HEK293 (cell line): Measurements from ENCODE around the gene ZNF311.

ENCODE experiments used
- CTCF ChIA-PET: fragments of 350-600 bp; formaldehyde crosslinking; extraction: SDS; loops from one replicate; lab custom pipeline; 2021; ENCODE audit warnings: antibody characterized with exemption; lab: Yijun Ruan, JAX
- POLR2A ChIA-PET: fragments of 300-600 bp; formaldehyde crosslinking; extraction: SDS; loops from one replicate; lab custom pipeline; 2020; ENCODE audit warnings: antibody characterized with exemption, inconsistent platforms; lab: Yijun Ruan, JAX
- H3K27ac ChIP-seq: fragments of 200-500 bp; sonication (Bioruptor generic); 2 replicates; pipeline ENCODE4 v1.5.1; 2014; ENCODE audit warnings: low read depth, low read length, control low read depth, inconsistent platforms; ENCODE audit errors: extremely low read depth
- H3K36me3 ChIP-seq, 2 experiments: fragments of 200-500 bp in 1 of 2; sonication (Bioruptor generic) in 1 of 2; 1 replicate in 1 of 2; 2 replicates in 1 of 2; pipeline ENCODE4 v1.5.1; 2014 to 2017; ENCODE audit warnings: inconsistent platforms in 2 of 2, low read length in 2 of 2; ENCODE audit not compliant: control insufficient read depth in 2 of 2, insufficient read depth in 1 of 2
- H3K4me1 ChIP-seq: fragments of 200-500 bp; sonication (Bioruptor generic); 2 replicates; pipeline ENCODE4 v1.5.1; 2014; ENCODE audit warnings: mild to moderate bottlenecking, low read length, inconsistent platforms; ENCODE audit not compliant: control insufficient read depth, insufficient read depth
- H3K4me3 ChIP-seq: 2 replicates; pipeline ENCODE4 v1.5.1; 2011; ENCODE audit warnings: low read depth, mild to moderate bottlenecking, control low read depth, low read length, moderate library complexity
- H3K9me3 ChIP-seq: fragments of 200-500 bp; sonication (Bioruptor generic); 2 replicates; pipeline ENCODE4 v1.5.1; 2014; ENCODE audit warnings: low read depth, low read length, inconsistent platforms; ENCODE audit not compliant: control insufficient read depth, insufficient read depth
- EGR2 ChIP-seq: fragments of 450-650 bp; formaldehyde crosslinking; IDR thresholded peaks from 2 replicates; pipeline ENCODE4 v1.5.1; 2016; ENCODE audit warnings: low read depth, missing biosample characterization, missing genetic modification characterization
- MZF1 ChIP-seq: fragments of 450-650 bp; formaldehyde crosslinking; IDR thresholded peaks from 2 replicates; pipeline ENCODE4 v1.5.1; 2017; ENCODE audit warnings: missing biosample characterization, missing genetic modification characterization, borderline replicate concordance
- OVOL3 ChIP-seq: fragments of 450-650 bp; formaldehyde crosslinking; IDR thresholded peaks from 2 replicates; pipeline ENCODE4 v1.5.1; 2016; ENCODE audit warnings: missing biosample characterization, missing genetic modification characterization
- SP3 ChIP-seq: fragments of 450-650 bp; formaldehyde crosslinking; IDR thresholded peaks from 2 replicates; pipeline ENCODE4 v1.5.1; 2016; ENCODE audit warnings: missing biosample characterization, missing genetic modification characterization
- SP7 ChIP-seq: fragments of 450-650 bp; formaldehyde crosslinking; IDR thresholded peaks from 2 replicates; pipeline ENCODE4 v1.5.1; 2016; ENCODE audit warnings: missing biosample characterization, missing genetic modification characterization
- ZEB2 ChIP-seq: fragments of 450-650 bp; formaldehyde crosslinking; IDR thresholded peaks from 2 replicates; pipeline ENCODE4 v1.5.1; 2016; ENCODE audit warnings: missing biosample characterization, missing genetic modification characterization
- ZFP69B ChIP-seq: fragments of 450-650 bp; formaldehyde crosslinking; IDR thresholded peaks from 2 replicates; pipeline ENCODE4 v1.5.1; 2016; ENCODE audit warnings: missing biosample characterization, missing genetic modification characterization
- ZNF132 ChIP-seq: fragments of 450-650 bp; formaldehyde crosslinking; IDR thresholded peaks from 2 replicates; pipeline ENCODE4 v1.5.1; 2017; ENCODE audit warnings: missing biosample characterization, missing genetic modification characterization, borderline replicate concordance
- ZNF169 ChIP-seq: fragments of 450-650 bp; formaldehyde crosslinking; IDR thresholded peaks from 2 replicates; pipeline ENCODE4 v1.5.1; 2016; ENCODE audit warnings: missing biosample characterization, missing genetic modification characterization
- ZNF175 ChIP-seq: fragments of 450-650 bp; formaldehyde crosslinking; IDR thresholded peaks from 2 replicates; pipeline ENCODE4 v1.5.1; 2016; ENCODE audit warnings: missing biosample characterization, missing genetic modification characterization
- ZNF292 ChIP-seq: fragments of 450-650 bp; formaldehyde crosslinking; IDR thresholded peaks from 2 replicates; pipeline ENCODE4 v1.5.1; 2016; ENCODE audit warnings: low read depth, missing biosample characterization, missing genetic modification characterization, borderline replicate concordance
- ZNF354C ChIP-seq: fragments of 450-650 bp; formaldehyde crosslinking; IDR thresholded peaks from 2 replicates; pipeline ENCODE4 v1.5.1; 2016; ENCODE audit warnings: missing biosample characterization, missing genetic modification characterization, low read depth, borderline replicate concordance
- ZNF549 ChIP-seq: fragments of 450-650 bp; IDR thresholded peaks from 2 replicates; pipeline ENCODE4 v1.5.1; 2018; ENCODE audit warnings: missing biosample characterization, missing genetic modification characterization, mild to moderate bottlenecking, inconsistent platforms, moderate library complexity
- ZNF555 ChIP-seq: fragments of 450-650 bp; formaldehyde crosslinking; conservative IDR thresholded peaks from 2 replicates; pipeline ENCODE4 v1.5.1; 2017; ENCODE audit warnings: missing biosample characterization, mild to moderate bottlenecking, missing genetic modification characterization, inconsistent platforms
- ZNF768 ChIP-seq: fragments of 450-650 bp; formaldehyde crosslinking; IDR thresholded peaks from 2 replicates; pipeline ENCODE4 v1.5.1; 2018; ENCODE audit warnings: missing biosample characterization, mild to moderate bottlenecking, missing genetic modification characterization
- ZSCAN23 ChIP-seq: fragments of 450-650 bp; formaldehyde crosslinking; IDR thresholded peaks from 2 replicates; pipeline ENCODE4 v1.5.1; 2016; ENCODE audit warnings: missing biosample characterization, missing genetic modification characterization
- TF ChIP-seq, protein P1 (sequence below): fragments of 450-650 bp; formaldehyde crosslinking; IDR thresholded peaks from 2 replicates; pipeline ENCODE4 v1.5.1; 2016; ENCODE audit warnings: missing biosample characterization, missing genetic modification characterization
- TF ChIP-seq, protein P2 (sequence below): fragments of 450-650 bp; formaldehyde crosslinking; IDR thresholded peaks from 2 replicates; pipeline ENCODE4 v1.5.1; 2016; ENCODE audit warnings: missing biosample characterization, missing genetic modification characterization
- TF ChIP-seq, protein P3 (sequence below): fragments of 450-650 bp; formaldehyde crosslinking; conservative IDR thresholded peaks from 2 replicates; pipeline ENCODE4 v1.5.1; 2016; ENCODE audit warnings: low read depth, missing biosample characterization, missing genetic modification characterization
- TF ChIP-seq, protein P4 (sequence below): fragments of 450-650 bp; formaldehyde crosslinking; IDR thresholded peaks from 2 replicates; pipeline ENCODE4 v1.5.1; 2016; ENCODE audit warnings: missing biosample characterization, missing genetic modification characterization
- TF ChIP-seq, protein P5 (sequence below): fragments of 450-650 bp; formaldehyde crosslinking; IDR thresholded peaks from 2 replicates; pipeline ENCODE4 v1.5.1; 2017; ENCODE audit warnings: missing biosample characterization, missing genetic modification characterization
- TF ChIP-seq, protein P6 (sequence below): IDR thresholded peaks from 2 replicates; pipeline ENCODE4 v1.6.1; 2011; ENCODE audit warnings: mild to moderate bottlenecking, low read depth, low read length, borderline replicate concordance

Gene ZNF311

DNA sequence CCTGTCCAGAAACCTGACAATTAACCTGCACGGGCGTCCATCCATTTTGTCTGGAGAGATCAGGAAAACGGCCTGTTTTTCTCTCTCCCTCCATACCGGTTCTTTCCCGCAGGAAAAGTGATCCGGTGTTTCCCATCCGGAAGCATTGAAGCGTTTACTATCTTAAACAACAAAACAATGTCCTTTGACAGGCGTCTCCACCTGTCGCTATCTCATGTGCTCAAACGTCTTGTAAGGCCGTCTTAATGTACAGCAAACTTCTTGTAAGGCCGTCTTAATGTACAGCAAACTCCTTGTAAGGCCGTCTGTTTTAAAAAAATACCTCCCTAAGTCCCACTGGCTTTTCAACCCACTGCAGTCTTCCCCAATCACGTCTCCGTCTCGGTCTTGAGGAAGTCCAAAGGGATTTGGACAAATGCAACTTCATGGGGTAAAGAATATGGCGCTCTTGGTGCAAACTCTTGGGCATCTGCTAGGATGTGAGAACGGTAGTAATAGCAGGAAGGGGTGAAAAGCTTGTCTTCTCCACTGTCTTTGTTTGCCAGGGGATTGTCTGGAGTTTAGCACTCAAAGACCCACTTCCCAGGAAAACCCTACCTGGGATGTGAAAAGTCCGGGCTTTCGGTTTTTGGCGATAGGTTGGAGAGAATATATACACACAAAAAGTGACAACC lies 51.4 kb downstream of the ZNF311 start (continued):
- TF ChIP-seq, protein P1, sequence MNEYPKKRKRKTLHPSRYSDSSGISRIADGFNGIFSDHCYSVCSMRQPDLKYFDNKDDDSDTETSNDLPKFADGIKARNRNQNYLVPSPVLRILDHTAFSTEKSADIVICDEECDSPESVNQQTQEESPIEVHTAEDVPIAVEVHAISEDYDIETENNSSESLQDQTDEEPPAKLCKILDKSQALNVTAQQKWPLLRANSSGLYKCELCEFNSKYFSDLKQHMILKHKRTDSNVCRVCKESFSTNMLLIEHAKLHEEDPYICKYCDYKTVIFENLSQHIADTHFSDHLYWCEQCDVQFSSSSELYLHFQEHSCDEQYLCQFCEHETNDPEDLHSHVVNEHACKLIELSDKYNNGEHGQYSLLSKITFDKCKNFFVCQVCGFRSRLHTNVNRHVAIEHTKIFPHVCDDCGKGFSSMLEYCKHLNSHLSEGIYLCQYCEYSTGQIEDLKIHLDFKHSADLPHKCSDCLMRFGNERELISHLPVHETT = no peak
- TF ChIP-seq ZNF768 (tag by site-specific recombination) = no peak
- no peak for TF ChIP-seq ZFP69B
- TF ChIP-seq, protein P2, sequence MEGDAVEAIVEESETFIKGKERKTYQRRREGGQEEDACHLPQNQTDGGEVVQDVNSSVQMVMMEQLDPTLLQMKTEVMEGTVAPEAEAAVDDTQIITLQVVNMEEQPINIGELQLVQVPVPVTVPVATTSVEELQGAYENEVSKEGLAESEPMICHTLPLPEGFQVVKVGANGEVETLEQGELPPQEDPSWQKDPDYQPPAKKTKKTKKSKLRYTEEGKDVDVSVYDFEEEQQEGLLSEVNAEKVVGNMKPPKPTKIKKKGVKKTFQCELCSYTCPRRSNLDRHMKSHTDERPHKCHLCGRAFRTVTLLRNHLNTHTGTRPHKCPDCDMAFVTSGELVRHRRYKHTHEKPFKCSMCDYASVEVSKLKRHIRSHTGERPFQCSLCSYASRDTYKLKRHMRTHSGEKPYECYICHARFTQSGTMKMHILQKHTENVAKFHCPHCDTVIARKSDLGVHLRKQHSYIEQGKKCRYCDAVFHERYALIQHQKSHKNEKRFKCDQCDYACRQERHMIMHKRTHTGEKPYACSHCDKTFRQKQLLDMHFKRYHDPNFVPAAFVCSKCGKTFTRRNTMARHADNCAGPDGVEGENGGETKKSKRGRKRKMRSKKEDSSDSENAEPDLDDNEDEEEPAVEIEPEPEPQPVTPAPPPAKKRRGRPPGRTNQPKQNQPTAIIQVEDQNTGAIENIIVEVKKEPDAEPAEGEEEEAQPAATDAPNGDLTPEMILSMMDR (tag by site-specific recombination) = no peak
- no peak for TF ChIP-seq ZNF169 (tag by site-specific recombination)
- TF ChIP-seq SP3 (tag by site-specific recombination) = no peak
- TF ChIP-seq SP7 (tag by site-specific recombination) = no peak
- TF ChIP-seq ZNF175 (tag by site-specific recombination) = no peak
- TF ChIP-seq ZNF555 (tag by site-specific recombination) = no peak
- no peak for TF ChIP-seq OVOL3 (tag by site-specific recombination)
- no peak for TF ChIP-seq ZNF292 (tag by site-specific recombination)

DNA sequence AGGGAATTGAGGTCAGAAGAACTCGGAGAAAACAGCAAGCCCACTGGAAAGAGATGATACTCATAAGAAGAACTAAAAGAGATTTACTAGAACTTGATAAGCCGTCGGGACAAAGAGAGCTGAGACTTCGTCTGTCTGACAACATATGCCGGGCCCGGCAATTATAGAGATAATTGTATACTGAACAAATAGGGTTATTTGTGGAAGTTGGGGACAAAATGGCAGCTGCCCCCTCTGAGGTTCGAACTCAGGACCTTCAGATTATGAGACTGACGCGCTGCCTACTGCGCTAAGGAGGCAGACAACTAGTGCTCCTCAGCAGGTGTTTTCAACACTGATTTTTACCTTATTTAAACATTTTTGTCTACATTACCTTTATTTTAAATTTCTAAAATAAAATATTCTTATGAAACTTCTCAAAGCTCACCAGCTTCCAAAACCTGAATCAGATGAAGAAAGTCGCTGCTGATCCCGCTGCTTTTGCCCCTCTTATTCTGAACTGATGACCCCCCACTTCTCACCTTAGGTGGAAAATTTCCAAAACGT lies 52.0 kb downstream of the ZNF311 start:
- Histone ChIP-seq H3K9me3 (no peaks in the 10 kb centered on the region), H3K4me3 (peak overlapping the region; percentile 65), H3K36me3 (no peaks in the 10 kb centered on the region), H3K27ac (peak overlapping the region; percentile 26; the same call in 1 of the 2 replicates), H3K4me1 (peaks cover 3% of the 10 kb centered on the region)
- ChIA-PET POLR2A (interaction anchor here (1.0 to 2.2 kb wide), 5 partner anchors 11 to 63 kb away, joined by 3 to 7 read pairs (median 3); no protein-coding TSS in a partner anchor), CTCF (interaction anchor here (0.6 to 1.1 kb wide), 4 partner anchors 9 to 115 kb away, joined by 3 to 6 read pairs (median 4); no protein-coding TSS in a partner anchor)
- TF ChIP-seq, protein P3, sequence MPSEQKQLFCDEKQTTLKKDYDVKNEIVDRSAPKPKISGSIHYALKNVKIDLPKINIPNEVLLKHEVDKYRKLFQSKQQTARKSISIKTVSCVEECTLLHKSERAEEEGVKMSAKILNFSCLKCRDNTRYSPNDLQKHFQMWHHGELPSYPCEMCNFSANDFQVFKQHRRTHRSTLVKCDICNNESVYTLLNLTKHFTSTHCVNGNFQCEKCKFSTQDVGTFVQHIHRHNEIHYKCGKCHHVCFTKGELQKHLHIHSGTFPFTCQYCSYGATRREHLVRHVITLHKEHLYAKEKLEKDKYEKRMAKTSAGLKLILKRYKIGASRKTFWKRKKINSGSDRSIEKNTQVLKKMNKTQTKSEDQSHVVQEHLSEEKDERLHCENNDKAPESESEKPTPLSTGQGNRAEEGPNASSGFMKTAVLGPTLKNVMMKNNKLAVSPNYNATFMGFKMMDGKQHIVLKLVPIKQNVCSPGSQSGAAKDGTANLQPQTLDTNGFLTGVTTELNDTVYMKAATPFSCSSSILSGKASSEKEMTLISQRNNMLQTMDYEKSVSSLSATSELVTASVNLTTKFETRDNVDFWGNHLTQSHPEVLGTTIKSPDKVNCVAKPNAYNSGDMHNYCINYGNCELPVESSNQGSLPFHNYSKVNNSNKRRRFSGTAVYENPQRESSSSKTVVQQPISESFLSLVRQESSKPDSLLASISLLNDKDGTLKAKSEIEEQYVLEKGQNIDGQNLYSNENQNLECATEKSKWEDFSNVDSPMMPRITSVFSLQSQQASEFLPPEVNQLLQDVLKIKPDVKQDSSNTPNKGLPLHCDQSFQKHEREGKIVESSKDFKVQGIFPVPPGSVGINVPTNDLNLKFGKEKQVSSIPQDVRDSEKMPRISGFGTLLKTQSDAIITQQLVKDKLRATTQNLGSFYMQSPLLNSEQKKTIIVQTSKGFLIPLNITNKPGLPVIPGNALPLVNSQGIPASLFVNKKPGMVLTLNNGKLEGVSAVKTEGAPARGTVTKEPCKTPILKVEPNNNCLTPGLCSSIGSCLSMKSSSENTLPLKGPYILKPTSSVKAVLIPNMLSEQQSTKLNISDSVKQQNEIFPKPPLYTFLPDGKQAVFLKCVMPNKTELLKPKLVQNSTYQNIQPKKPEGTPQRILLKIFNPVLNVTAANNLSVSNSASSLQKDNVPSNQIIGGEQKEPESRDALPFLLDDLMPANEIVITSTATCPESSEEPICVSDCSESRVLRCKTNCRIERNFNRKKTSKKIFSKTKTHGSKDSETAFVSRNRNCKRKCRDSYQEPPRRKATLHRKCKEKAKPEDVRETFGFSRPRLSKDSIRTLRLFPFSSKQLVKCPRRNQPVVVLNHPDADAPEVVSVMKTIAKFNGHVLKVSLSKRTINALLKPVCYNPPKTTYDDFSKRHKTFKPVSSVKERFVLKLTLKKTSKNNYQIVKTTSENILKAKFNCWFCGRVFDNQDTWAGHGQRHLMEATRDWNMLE (tag by site-specific recombination) = no peak
- TF ChIP-seq ZNF549 (tag by site-specific recombination) = peak; percentile 40; the same call in 1 of the 2 replicates
- TF ChIP-seq MZF1 (tag by site-specific recombination) = 0 out of 2 replicates have a peak, but pooled peaks have one; percentile 8
- TF ChIP-seq, protein P4, sequence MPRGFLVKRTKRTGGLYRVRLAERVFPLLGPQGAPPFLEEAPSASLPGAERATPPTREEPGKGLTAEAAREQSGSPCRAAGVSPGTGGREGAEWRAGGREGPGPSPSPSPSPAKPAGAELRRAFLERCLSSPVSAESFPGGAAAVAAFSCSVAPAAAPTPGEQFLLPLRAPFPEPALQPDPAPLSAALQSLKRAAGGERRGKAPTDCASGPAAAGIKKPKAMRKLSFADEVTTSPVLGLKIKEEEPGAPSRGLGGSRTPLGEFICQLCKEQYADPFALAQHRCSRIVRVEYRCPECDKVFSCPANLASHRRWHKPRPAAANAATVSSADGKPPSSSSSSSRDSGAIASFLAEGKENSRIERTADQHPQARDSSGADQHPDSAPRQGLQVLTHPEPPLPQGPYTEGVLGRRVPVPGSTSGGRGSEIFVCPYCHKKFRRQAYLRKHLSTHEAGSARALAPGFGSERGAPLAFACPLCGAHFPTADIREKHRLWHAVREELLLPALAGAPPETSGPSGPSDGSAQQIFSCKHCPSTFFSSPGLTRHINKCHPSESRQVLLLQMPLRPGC (tag by site-specific recombination) = peak; percentile 15; the same call in 1 of the 2 replicates
- no peak for TF ChIP-seq ZNF132 (tag by site-specific recombination)
- TF ChIP-seq, protein P5, sequence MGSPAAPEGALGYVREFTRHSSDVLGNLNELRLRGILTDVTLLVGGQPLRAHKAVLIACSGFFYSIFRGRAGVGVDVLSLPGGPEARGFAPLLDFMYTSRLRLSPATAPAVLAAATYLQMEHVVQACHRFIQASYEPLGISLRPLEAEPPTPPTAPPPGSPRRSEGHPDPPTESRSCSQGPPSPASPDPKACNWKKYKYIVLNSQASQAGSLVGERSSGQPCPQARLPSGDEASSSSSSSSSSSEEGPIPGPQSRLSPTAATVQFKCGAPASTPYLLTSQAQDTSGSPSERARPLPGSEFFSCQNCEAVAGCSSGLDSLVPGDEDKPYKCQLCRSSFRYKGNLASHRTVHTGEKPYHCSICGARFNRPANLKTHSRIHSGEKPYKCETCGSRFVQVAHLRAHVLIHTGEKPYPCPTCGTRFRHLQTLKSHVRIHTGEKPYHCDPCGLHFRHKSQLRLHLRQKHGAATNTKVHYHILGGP = no peak
- no peak for TF ChIP-seq ZNF354C
- TF ChIP-seq ZEB2 (tag by site-specific recombination) = 0 out of 2 replicates have a peak, but pooled peaks have one; percentile 48
- no peak for TF ChIP-seq ZSCAN23
- no peak for TF ChIP-seq EGR2 (tag by site-specific recombination)
- no peak for TF ChIP-seq ZNF768 (tag by site-specific recombination)
- TF ChIP-seq, protein P6, sequence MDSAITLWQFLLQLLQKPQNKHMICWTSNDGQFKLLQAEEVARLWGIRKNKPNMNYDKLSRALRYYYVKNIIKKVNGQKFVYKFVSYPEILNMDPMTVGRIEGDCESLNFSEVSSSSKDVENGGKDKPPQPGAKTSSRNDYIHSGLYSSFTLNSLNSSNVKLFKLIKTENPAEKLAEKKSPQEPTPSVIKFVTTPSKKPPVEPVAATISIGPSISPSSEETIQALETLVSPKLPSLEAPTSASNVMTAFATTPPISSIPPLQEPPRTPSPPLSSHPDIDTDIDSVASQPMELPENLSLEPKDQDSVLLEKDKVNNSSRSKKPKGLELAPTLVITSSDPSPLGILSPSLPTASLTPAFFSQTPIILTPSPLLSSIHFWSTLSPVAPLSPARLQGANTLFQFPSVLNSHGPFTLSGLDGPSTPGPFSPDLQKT = no peak
